Esophagus squamous epithelium (tissue), 4 donors: ENCODE measurements around the gene GADD45G.

ENCODE experiments used
- CTCF ChIP-seq, 6 experiments: fragments of 450-650 bp in 4 of 6; fragments of 200-600 bp in 2 of 6; sonication (generic) in 2 of 6; IDR thresholded peaks; one replicate each; pipeline ENCODE4 v1.5.1; 2016 to 2019; ENCODE audit warnings: antibody characterized with exemption in 6 of 6, mild to moderate bottlenecking in 4 of 6, moderate library complexity in 4 of 6
- POLR2A ChIP-seq, 4 donors: fragments of 450-650 bp; IDR thresholded peaks; one replicate each; pipeline ENCODE4 v1.6.1; 2017; ENCODE audit warnings: antibody characterized with exemption in 4 of 4, mild to moderate bottlenecking in 4 of 4, moderate library complexity in 3 of 4

- TF ChIP-seq CTCF (IDR thresholded peaks at IDR 0.05) (no peak), POLR2A (IDR thresholded peaks at IDR 0.05) (no peak)
Observed at GRCh38 chr9:89598363-89598713, 6.5 kb upstream of the GADD45G start.
